Measurements from ENCODE around the gene SSH3.

The SSH3 gene

GRCh38 chr11:67277231-67277961 is 25.9 kb upstream of the SSH3 start:
- peak; percentile 94 for DNase-seq (ENCODE audit: low spot score)
- in situ Hi-C loops (cut with MboI; ENCODE audit: low sequenced_read_pairs, unreplicated experiment), result no loop called here

GRCh38 chr11:67278135-67278938 is 25.0 kb upstream of the SSH3 start:
- DNase-seq (ENCODE audit: low spot score), result no peak
- in situ Hi-C loops (cut with MboI; ENCODE audit: low sequenced_read_pairs, unreplicated experiment), result no loop called here
- no peak for TF ChIP-seq CTCF (IDR thresholded peaks at IDR 0.05; ENCODE audit: borderline replicate concordance, control extremely low read depth, extremely low read depth, insufficient read depth, missing control alignments)

More at GRCh38 chr11:67277231-67277961, 25.9 kb upstream of the SSH3 start:
- TF ChIP-seq CTCF (IDR thresholded peaks at IDR 0.05; ENCODE audit: borderline replicate concordance, control extremely low read depth, extremely low read depth, insufficient read depth, missing control alignments), result no peak

GRCh38 chr11:67278939-67279588 is 24.3 kb upstream of the SSH3 start:
- TF ChIP-seq CTCF (IDR thresholded peaks at IDR 0.05; ENCODE audit: borderline replicate concordance, control extremely low read depth, extremely low read depth, insufficient read depth, missing control alignments), result no peak
- in situ Hi-C loops (cut with MboI; ENCODE audit: low sequenced_read_pairs, unreplicated experiment), result no loop called here
- DNase-seq (ENCODE audit: low spot score), result no peak

GRCh38 chr11:67279589-67280340 is 23.6 kb upstream of the SSH3 start:
- no peak for DNase-seq (ENCODE audit: low spot score)
- no peak for TF ChIP-seq CTCF (IDR thresholded peaks at IDR 0.05; ENCODE audit: borderline replicate concordance, control extremely low read depth, extremely low read depth, insufficient read depth, missing control alignments)
- in situ Hi-C loops (cut with MboI; ENCODE audit: low sequenced_read_pairs, unreplicated experiment), result no loop called here

- DNase-seq (ENCODE audit: low spot score), result no peak
- in situ Hi-C loops (cut with MboI; ENCODE audit: low sequenced_read_pairs, unreplicated experiment), result no loop called here
- no peak for TF ChIP-seq CTCF (IDR thresholded peaks at IDR 0.05; ENCODE audit: borderline replicate concordance, control extremely low read depth, extremely low read depth, insufficient read depth, missing control alignments)
Observed at GRCh38 chr11:67280341-67280787, 23.0 kb upstream of the SSH3 start.

All from GM13976 (cell line).